GM23338 (cell line): Measurements from ENCODE around the gene ATL2. TPM values are rescaled to one million over a fixed set of nuclear protein-coding genes. Genes with fewer than 3 reads are reported as not detected.
A peak's percentile ranks its signal among the peaks of the same experiment; 100 is the strongest.

Source experiments
- ATAC-seq: fragments of 200-7000 bp; cut with Tn5 transposase; 3 replicates; pipeline ENCODE4 v1.9.1; 2020
- DNase-seq: peaks from one replicate; pipeline ENCODE4 v3.0.0-alpha.2; 2015; ENCODE audit warnings: low spot score
- H2AFZ ChIP-seq: fragments of 200-600 bp; sonication (generic); 2 replicates; pipeline ENCODE4 v1.8.0; 2016; ENCODE audit warnings: antibody characterized with exemption, mild to moderate bottlenecking, moderate library complexity
- H3F3A ChIP-seq: fragments of 200-600 bp; sonication (generic); replicated peaks from 2 replicates; pipeline ENCODE4 v1.8.0; 2017; ENCODE audit warnings: antibody characterized with exemption, mixed run types, low read depth
- H3K27ac ChIP-seq: fragments of 200-600 bp; sonication (generic); 2 replicates; pipeline ENCODE4 v1.6.1; 2016; ENCODE audit warnings: low read depth
- H3K27me3 ChIP-seq: fragments of 200-600 bp; sonication (generic); 2 replicates; pipeline ENCODE4 v1.8.0; 2016; ENCODE audit warnings: mild to moderate bottlenecking, mixed run types, moderate library complexity; ENCODE audit not compliant: insufficient read depth
- H3K36me3 ChIP-seq: fragments of 200-600 bp; sonication (generic); 2 replicates; pipeline ENCODE4 v1.8.0; 2016; ENCODE audit warnings: mild to moderate bottlenecking; ENCODE audit not compliant: insufficient read depth
- H3K4me1 ChIP-seq: fragments of 200-600 bp; sonication (generic); 2 replicates; pipeline ENCODE4 v1.8.0; 2016; ENCODE audit warnings: mild to moderate bottlenecking, moderate library complexity; ENCODE audit not compliant: insufficient read depth
- H3K4me2 ChIP-seq: fragments of 200-600 bp; sonication (generic); 2 replicates; pipeline ENCODE4 v1.7.1; 2017; ENCODE audit warnings: mixed run types
- H3K4me3 ChIP-seq: fragments of 200-600 bp; sonication (generic); 2 replicates; pipeline ENCODE4 v1.6.1; 2016; ENCODE audit warnings: mixed run types
- H3K79me2 ChIP-seq: fragments of 200-600 bp; sonication (generic); replicated peaks from 2 replicates; pipeline ENCODE4 v1.8.0; 2017; ENCODE audit warnings: mild to moderate bottlenecking; ENCODE audit not compliant: insufficient read depth
- H3K9me2 ChIP-seq: fragments of 200-600 bp; sonication (generic); 2 replicates; pipeline ENCODE4 v1.8.0; 2017; ENCODE audit not compliant: insufficient read depth
- H4K20me1 ChIP-seq: fragments of 200-600 bp; sonication (generic); replicated peaks from 2 replicates; pipeline ENCODE4 v1.8.0; 2017; ENCODE audit warnings: mild to moderate bottlenecking; ENCODE audit not compliant: insufficient read depth
- H3K27ac Mint-ChIP-seq: 2 replicates; pipeline ENCODE4 v1.8.0; 2020; ENCODE audit warnings: inconsistent platforms, mild to moderate bottlenecking, moderate library complexity, mixed read lengths
- H3K27me3 Mint-ChIP-seq: 3 replicates; pipeline ENCODE4 v1.8.0; 2022; ENCODE audit warnings: low read depth, mild to moderate bottlenecking, moderate library complexity, mixed read lengths, inconsistent platforms; ENCODE audit not compliant: insufficient read depth, poor library complexity
- H3K36me3 Mint-ChIP-seq: 3 replicates; pipeline ENCODE4 v1.8.0; 2021; ENCODE audit warnings: low read depth, mild to moderate bottlenecking, inconsistent platforms, moderate library complexity, mixed read lengths
- H3K4me1 Mint-ChIP-seq: 3 replicates; pipeline ENCODE4 v1.8.0; 2020; ENCODE audit warnings: mild to moderate bottlenecking, inconsistent platforms, mixed read lengths
- H3K4me3 Mint-ChIP-seq: 3 replicates; pipeline ENCODE4 v1.8.0; 2021; ENCODE audit warnings: moderate library complexity, mild to moderate bottlenecking, inconsistent platforms, mixed read lengths
- H3K9me3 Mint-ChIP-seq: 3 replicates; pipeline ENCODE4 v1.8.0; 2020; ENCODE audit warnings: moderate library complexity, mild to moderate bottlenecking, inconsistent platforms, mixed read lengths
- CREB1 ChIP-seq: fragments of 250-450 bp; sonication (Bioruptor Pico); IDR thresholded peaks from 2 replicates; pipeline ENCODE4 v1.5.0; 2020; ENCODE audit warnings: low read depth, mild to moderate bottlenecking, moderate library complexity
- ETS1 ChIP-seq: IDR thresholded peaks from 2 replicates; pipeline ENCODE4 v1.6.1; 2016; ENCODE audit warnings: antibody characterized with exemption
- EZH2 ChIP-seq: fragments of 200-600 bp; sonication (generic); IDR thresholded peaks from one replicate; pipeline ENCODE4 v1.8.0; 2017; ENCODE audit warnings: antibody characterized with exemption, mild to moderate bottlenecking, low read depth; ENCODE audit not compliant: unreplicated experiment
- EZH2phosphoT487 ChIP-seq: fragments of 200-600 bp; sonication (generic); IDR thresholded peaks from one replicate; pipeline ENCODE4 v1.8.1; 2018; ENCODE audit warnings: antibody characterized with exemption; ENCODE audit not compliant: unreplicated experiment
- JUNB ChIP-seq: IDR thresholded peaks from one replicate; pipeline ENCODE4 v1.6.1; 2016; ENCODE audit warnings: antibody characterized with exemption; ENCODE audit not compliant: unreplicated experiment
- NANOG ChIP-seq: IDR thresholded peaks from 2 replicates; pipeline ENCODE4 v1.6.1; 2016; ENCODE audit warnings: antibody characterized with exemption, borderline replicate concordance
- POLR2AphosphoS5 ChIP-seq: IDR thresholded peaks from 2 replicates; pipeline ENCODE4 v1.6.1; 2016; ENCODE audit warnings: antibody characterized with exemption, low read depth
- REST ChIP-seq: IDR thresholded peaks from one replicate; pipeline ENCODE4 v1.6.1; 2018; ENCODE audit warnings: antibody characterized with exemption; ENCODE audit not compliant: unreplicated experiment
- STAT1 ChIP-seq: IDR thresholded peaks from one replicate; pipeline ENCODE4 v1.6.1; 2016; ENCODE audit warnings: antibody characterized with exemption; ENCODE audit not compliant: unreplicated experiment
- ZNF114 ChIP-seq: fragments of 250-450 bp; sonication (Bioruptor Pico); IDR thresholded peaks from 2 replicates; pipeline ENCODE4 v1.5.0; 2020; ENCODE audit warnings: mild to moderate bottlenecking, moderate library complexity
- ZNF331 ChIP-seq: fragments of 250-450 bp; sonication (Bioruptor Pico); IDR thresholded peaks from 2 replicates; pipeline ENCODE4 v1.5.0; 2020; ENCODE audit warnings: low read depth, mild to moderate bottlenecking, moderate library complexity
- polyA plus RNA-seq: library from polyadenylated mRNA; unstranded; fragments of >200 nt; fragmentation: Nextera tagmentation; extraction: Ambion mirVana; gene quantifications from 2 replicates; pipeline ENCODE4 v1.2.1, GENCODE V29; 2016
- total RNA-seq: library from RNA; depleted of rRNA; stranded (reverse); fragments of >200 nt; shearing (Covaris generic); gene quantifications from 2 replicates; pipeline ENCODE4 v1.2.3, GENCODE V29; 2014
- TF ChIP-seq, protein P1 (sequence below), 2 experiments: fragments of 200-600 bp in 1 of 2; sonication (generic) in 1 of 2; conservative IDR thresholded peaks; 2 replicates each; pipeline versions ENCODE4 v1.5.1 to v1.6.1; 2016 to 2017; ENCODE audit warnings: antibody characterized with exemption in 2 of 2, low read depth in 2 of 2, mild to moderate bottlenecking in 2 of 2, moderate library complexity in 1 of 2
- TF ChIP-seq, protein P2 (sequence below): fragments of 250-450 bp; sonication (Bioruptor Pico); IDR thresholded peaks from 2 replicates; pipeline ENCODE4 v1.5.0; 2020; ENCODE audit warnings: mild to moderate bottlenecking, moderate library complexity

ATL2 gene
- total and polyA plus RNA-seq, 2 experiments from 2014 or later: 30.2 to 140 TPM

GRCh38 chr2:38260972-38261371, 116.1 kb downstream of the ATL2 start:
- ATAC-seq (no peak), DNase-seq (no peak)
- H3K27me3 Mint-ChIP-seq: peaks cover 2% of the 10 kb centered on the region
- Histone ChIP-seq H4K20me1 (no peaks in the 10 kb centered on the region), H3K27me3 (no peaks in the 10 kb centered on the region), H3K4me2 (no peak overlapping the region), H3K79me2 (no peaks in the 10 kb centered on the region), H3K36me3 (no peaks in the 10 kb centered on the region), H3K4me3 (no peak overlapping the region), H3F3A (no peaks in the 10 kb centered on the region), H3K4me1 (no peaks in the 10 kb centered on the region; the same call in 1 of the 2 replicates), H3K9me2 (peaks cover 6% of the 10 kb centered on the region; the same call in 1 of the 2 replicates), H2AFZ (0 out of 2 replicates have a peak overlapping the region, but pooled peaks have one; percentile 52), H3K27ac (no peak overlapping the region)
- H3K36me3 Mint-ChIP-seq: no peaks in the 10 kb centered on the region
- TF ChIP-seq ZNF114: no peak
- no peak for TF ChIP-seq ETS1
- TF ChIP-seq STAT1: no peak
- TF ChIP-seq REST: no peak
- TF ChIP-seq NANOG: no peak
- TF ChIP-seq, protein P1, sequence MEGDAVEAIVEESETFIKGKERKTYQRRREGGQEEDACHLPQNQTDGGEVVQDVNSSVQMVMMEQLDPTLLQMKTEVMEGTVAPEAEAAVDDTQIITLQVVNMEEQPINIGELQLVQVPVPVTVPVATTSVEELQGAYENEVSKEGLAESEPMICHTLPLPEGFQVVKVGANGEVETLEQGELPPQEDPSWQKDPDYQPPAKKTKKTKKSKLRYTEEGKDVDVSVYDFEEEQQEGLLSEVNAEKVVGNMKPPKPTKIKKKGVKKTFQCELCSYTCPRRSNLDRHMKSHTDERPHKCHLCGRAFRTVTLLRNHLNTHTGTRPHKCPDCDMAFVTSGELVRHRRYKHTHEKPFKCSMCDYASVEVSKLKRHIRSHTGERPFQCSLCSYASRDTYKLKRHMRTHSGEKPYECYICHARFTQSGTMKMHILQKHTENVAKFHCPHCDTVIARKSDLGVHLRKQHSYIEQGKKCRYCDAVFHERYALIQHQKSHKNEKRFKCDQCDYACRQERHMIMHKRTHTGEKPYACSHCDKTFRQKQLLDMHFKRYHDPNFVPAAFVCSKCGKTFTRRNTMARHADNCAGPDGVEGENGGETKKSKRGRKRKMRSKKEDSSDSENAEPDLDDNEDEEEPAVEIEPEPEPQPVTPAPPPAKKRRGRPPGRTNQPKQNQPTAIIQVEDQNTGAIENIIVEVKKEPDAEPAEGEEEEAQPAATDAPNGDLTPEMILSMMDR (conservative IDR thresholded peaks at IDR 0.05; ENCODE audit: low read depth in 2 of 2): no peak
- TF ChIP-seq ZNF331 (CRISPR knock-in tag): no peak
- TF ChIP-seq, protein P2, sequence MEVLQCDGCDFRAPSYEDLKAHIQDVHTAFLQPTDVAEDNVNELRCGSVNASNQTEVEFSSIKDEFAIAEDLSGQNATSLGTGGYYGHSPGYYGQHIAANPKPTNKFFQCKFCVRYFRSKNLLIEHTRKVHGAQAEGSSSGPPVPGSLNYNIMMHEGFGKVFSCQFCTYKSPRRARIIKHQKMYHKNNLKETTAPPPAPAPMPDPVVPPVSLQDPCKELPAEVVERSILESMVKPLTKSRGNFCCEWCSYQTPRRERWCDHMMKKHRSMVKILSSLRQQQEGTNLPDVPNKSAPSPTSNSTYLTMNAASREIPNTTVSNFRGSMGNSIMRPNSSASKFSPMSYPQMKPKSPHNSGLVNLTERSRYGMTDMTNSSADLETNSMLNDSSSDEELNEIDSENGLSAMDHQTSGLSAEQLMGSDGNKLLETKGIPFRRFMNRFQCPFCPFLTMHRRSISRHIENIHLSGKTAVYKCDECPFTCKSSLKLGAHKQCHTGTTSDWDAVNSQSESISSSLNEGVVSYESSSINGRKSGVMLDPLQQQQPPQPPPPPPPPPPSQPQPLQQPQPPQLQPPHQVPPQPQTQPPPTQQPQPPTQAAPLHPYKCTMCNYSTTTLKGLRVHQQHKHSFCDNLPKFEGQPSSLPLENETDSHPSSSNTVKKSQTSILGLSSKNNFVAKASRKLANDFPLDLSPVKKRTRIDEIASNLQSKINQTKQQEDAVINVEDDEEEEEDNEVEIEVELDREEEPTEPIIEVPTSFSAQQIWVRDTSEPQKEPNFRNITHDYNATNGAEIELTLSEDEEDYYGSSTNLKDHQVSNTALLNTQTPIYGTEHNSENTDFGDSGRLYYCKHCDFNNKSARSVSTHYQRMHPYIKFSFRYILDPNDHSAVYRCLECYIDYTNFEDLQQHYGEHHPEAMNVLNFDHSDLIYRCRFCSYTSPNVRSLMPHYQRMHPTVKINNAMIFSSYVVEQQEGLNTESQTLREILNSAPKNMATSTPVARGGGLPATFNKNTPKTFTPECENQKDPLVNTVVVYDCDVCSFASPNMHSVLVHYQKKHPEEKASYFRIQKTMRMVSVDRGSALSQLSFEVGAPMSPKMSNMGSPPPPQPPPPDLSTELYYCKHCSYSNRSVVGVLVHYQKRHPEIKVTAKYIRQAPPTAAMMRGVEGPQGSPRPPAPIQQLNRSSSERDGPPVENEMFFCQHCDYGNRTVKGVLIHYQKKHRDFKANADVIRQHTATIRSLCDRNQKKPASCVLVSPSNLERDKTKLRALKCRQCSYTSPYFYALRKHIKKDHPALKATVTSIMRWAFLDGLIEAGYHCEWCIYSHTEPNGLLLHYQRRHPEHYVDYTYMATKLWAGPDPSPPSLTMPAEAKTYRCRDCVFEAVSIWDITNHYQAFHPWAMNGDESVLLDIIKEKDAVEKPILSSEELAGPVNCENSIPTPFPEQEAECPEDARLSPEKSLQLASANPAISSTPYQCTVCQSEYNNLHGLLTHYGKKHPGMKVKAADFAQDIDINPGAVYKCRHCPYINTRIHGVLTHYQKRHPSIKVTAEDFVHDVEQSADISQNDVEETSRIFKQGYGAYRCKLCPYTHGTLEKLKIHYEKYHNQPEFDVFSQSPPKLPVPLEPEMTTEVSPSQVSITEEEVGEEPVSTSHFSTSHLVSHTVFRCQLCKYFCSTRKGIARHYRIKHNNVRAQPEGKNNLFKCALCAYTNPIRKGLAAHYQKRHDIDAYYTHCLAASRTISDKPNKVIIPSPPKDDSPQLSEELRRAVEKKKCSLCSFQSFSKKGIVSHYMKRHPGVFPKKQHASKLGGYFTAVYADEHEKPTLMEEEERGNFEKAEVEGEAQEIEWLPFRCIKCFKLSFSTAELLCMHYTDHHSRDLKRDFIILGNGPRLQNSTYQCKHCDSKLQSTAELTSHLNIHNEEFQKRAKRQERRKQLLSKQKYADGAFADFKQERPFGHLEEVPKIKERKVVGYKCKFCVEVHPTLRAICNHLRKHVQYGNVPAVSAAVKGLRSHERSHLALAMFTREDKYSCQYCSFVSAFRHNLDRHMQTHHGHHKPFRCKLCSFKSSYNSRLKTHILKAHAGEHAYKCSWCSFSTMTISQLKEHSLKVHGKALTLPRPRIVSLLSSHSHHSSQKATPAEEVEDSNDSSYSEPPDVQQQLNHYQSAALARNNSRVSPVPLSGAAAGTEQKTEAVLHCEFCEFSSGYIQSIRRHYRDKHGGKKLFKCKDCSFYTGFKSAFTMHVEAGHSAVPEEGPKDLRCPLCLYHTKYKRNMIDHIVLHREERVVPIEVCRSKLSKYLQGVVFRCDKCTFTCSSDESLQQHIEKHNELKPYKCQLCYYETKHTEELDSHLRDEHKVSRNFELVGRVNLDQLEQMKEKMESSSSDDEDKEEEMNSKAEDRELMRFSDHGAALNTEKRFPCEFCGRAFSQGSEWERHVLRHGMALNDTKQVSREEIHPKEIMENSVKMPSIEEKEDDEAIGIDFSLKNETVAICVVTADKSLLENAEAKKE (CRISPR knock-in tag): no peak
- TF ChIP-seq POLR2AphosphoS5: no peak
- TF ChIP-seq JUNB: no peak
- TF ChIP-seq EZH2phosphoT487: no peak
- TF ChIP-seq CREB1 (CRISPR knock-in tag): no peak
- no peak for TF ChIP-seq EZH2
- no peak overlapping the region for H3K27ac Mint-ChIP-seq
- no peak overlapping the region for H3K4me3 Mint-ChIP-seq
- H3K9me3 Mint-ChIP-seq: no peaks in the 10 kb centered on the region
- H3K4me1 Mint-ChIP-seq: peaks cover 4% of the 10 kb centered on the region; the same call in 2 of the 3 replicates
